NB4 (cell line): ENCODE data around the gene IL17RB.

Source experiments
- DNase-seq: peaks from one replicate; pipeline ENCODE4 v3.0.0; 2010; ENCODE audit warnings: low read depth
- H3K4me3 ChIP-seq: one replicate; pipeline ENCODE4 v1.5.1; 2011; ENCODE audit warnings: mild to moderate bottlenecking, low read depth, low read length, moderate library complexity
- CTCF ChIP-seq: IDR thresholded peaks from one replicate; pipeline ENCODE4 v1.5.1; 2012; ENCODE audit warnings: low read depth, low read length
- MYC ChIP-seq: IDR thresholded peaks from 2 replicates; pipeline ENCODE4 v1.6.1; 2011; ENCODE audit warnings: low read depth, low read length
- POLR2A ChIP-seq: IDR thresholded peaks from 2 replicates; pipeline ENCODE4 v1.6.1; 2011; ENCODE audit warnings: mild to moderate bottlenecking; ENCODE audit not compliant: insufficient read length; ENCODE audit errors: extremely low read depth
- TF ChIP-seq, protein P1 (sequence below): IDR thresholded peaks from 2 replicates; pipeline ENCODE4 v1.6.1; 2011; ENCODE audit warnings: low read depth, low read length

IL17RB gene

DNA sequence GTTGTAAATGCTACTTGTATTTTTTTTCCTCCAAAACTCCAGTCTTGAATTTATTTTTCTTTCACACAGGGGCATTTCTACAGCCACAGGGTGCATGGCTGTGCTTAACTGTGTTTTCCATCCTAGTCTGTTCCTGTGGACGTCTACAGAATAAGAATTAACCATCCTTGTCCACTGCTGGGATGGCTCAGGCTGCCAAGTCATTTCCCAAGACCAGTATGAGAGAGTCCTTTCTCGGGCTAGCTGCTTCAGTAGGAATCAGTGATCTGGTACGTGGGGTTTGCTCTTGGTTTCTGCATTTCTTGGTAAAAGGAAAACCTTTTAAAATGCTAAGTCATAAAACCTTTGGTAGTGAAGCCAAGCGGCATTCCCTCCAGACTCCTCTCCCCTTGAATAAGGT lies 29.9 kb upstream of the IL17RB start:
- no peak for DNase-seq
- TF ChIP-seq, protein P1, sequence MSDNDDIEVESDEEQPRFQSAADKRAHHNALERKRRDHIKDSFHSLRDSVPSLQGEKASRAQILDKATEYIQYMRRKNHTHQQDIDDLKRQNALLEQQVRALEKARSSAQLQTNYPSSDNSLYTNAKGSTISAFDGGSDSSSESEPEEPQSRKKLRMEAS: no peak
- no peak for TF ChIP-seq POLR2A
- no peak for TF ChIP-seq CTCF
- no peak for TF ChIP-seq MYC
- H3K4me3 ChIP-seq: no peak overlapping the region

GRCh38 chr3:53817211-53817610 lies 29.2 kb upstream of the IL17RB start:
- H3K4me3 ChIP-seq: no peak overlapping the region
- no peak for DNase-seq
- TF ChIP-seq CTCF (no peak), MYC (no peak), POLR2A (no peak)
- TF ChIP-seq, protein P1: no peak

GRCh38 chr3:53817809-53818208 lies 28.6 kb upstream of the IL17RB start:
- no peak for TF ChIP-seq POLR2A
- TF ChIP-seq, protein P1: no peak
- DNase-seq: no peak
- no peak overlapping the region for H3K4me3 ChIP-seq

- no peak for DNase-seq
- TF ChIP-seq, protein P1: no peak
- TF ChIP-seq MYC (no peak), POLR2A (no peak), CTCF (no peak)
- no peak overlapping the region for H3K4me3 ChIP-seq
These were observed 27.9 kb upstream of the IL17RB start for GRCh38 chr3:53818221-53819162.

- TF ChIP-seq MYC: no peak
- TF ChIP-seq CTCF: no peak
- TF ChIP-seq, protein P1: no peak
- TF ChIP-seq POLR2A: no peak
These were observed 27.1 kb upstream of the IL17RB start for GRCh38 chr3:53819163-53819868.

DNA sequence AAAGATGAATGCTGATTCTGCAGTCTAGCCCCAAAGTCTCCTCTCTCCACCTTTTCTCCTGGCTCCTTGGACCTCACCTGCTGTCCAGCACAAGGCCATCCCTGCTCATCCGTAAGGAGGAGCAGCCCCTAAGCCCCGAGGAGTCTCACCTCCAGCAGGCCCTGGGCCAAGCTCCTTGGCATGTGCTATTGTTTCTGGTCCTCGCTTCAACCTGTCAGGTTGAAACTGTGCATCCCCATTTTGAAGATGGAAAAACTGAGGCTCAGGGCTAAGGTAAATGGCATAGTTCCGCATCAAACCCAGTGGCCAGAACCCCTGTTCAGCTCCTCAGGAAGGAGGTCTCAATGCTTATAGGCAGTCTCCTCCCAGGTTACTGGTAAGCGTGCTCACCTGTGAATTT lies 26.3 kb upstream of the IL17RB start:
- H3K4me3 ChIP-seq: no peak overlapping the region
- TF ChIP-seq POLR2A (no peak), MYC (no peak), CTCF (no peak)
- TF ChIP-seq, protein P1: no peak
- DNase-seq: no peak

More at GRCh38 chr3:53819163-53819868, 27.1 kb upstream of the IL17RB start:
- no peak overlapping the region for H3K4me3 ChIP-seq
- no peak for DNase-seq
